H9 (cell line): ENCODE measurements around the gene SLX4. TPM values are rescaled to one million over a fixed set of nuclear protein-coding genes. Genes with fewer than 3 reads are reported as not detected.

Experiments
- DNase-seq: peaks from one replicate; pipeline ENCODE4 v3.0.0-alpha.2; 2017
- H2AFZ ChIP-seq: one replicate; pipeline ENCODE4 v1.6.1; 2013; ENCODE audit warnings: mild to moderate bottlenecking, low read length, control low read depth, moderate library complexity
- H2AK5ac ChIP-seq: 2 replicates; pipeline ENCODE4 v1.6.1; 2013; ENCODE audit warnings: low read length, control low read depth, mixed read lengths; ENCODE audit not compliant: insufficient read length
- H2BK120ac ChIP-seq: one replicate; pipeline ENCODE4 v1.6.1; 2013; ENCODE audit warnings: low read depth, mild to moderate bottlenecking, low read length, control low read depth, inconsistent platforms; ENCODE audit not compliant: poor library complexity, severe bottlenecking
- H2BK12ac ChIP-seq: 2 replicates; pipeline ENCODE4 v1.6.1; 2013; ENCODE audit warnings: low read length, control low read depth, mixed read lengths, low read depth; ENCODE audit not compliant: insufficient read length
- H2BK15ac ChIP-seq: 2 replicates; pipeline ENCODE4 v1.6.1; 2013; ENCODE audit warnings: low read depth, low read length, control low read depth
- H2BK20ac ChIP-seq: one replicate; pipeline ENCODE4 v1.6.1; 2013; ENCODE audit warnings: low read depth, mild to moderate bottlenecking, low read length, control low read depth, inconsistent platforms; ENCODE audit not compliant: poor library complexity, severe bottlenecking
- H2BK5ac ChIP-seq: 2 replicates; pipeline ENCODE4 v1.6.1; 2013; ENCODE audit warnings: low read length, control low read depth, mixed read lengths; ENCODE audit not compliant: insufficient read length
- H3K14ac ChIP-seq: 2 replicates; pipeline ENCODE4 v1.6.1; 2013; ENCODE audit warnings: low read length, control low read depth; ENCODE audit not compliant: insufficient read depth
- H3K18ac ChIP-seq: 2 replicates; pipeline ENCODE4 v1.6.1; 2013; ENCODE audit warnings: low read depth, mild to moderate bottlenecking, mixed read lengths, low read length, control low read depth; ENCODE audit not compliant: insufficient read length
- H3K23ac ChIP-seq: 2 replicates; pipeline ENCODE4 v1.6.1; 2013; ENCODE audit warnings: low read length, control low read depth, mixed read lengths, low read depth; ENCODE audit not compliant: insufficient read length
- H3K23me2 ChIP-seq: 2 replicates; pipeline ENCODE4 v1.6.1; 2013; ENCODE audit warnings: low read depth, mild to moderate bottlenecking, mixed read lengths, low read length, control low read depth; ENCODE audit not compliant: insufficient read length, poor library complexity, severe bottlenecking
- H3K27ac ChIP-seq: 2 replicates; pipeline ENCODE4 v1.5.1; 2013; ENCODE audit warnings: low read length, control low read depth, mixed read lengths, low read depth; ENCODE audit not compliant: insufficient read length
- H3K27me3 ChIP-seq: 2 replicates; pipeline ENCODE4 v1.6.1; 2013; ENCODE audit warnings: low read length, control low read depth, inconsistent platforms; ENCODE audit not compliant: insufficient read depth
- H3K4ac ChIP-seq: 2 replicates; pipeline ENCODE4 v1.6.1; 2013; ENCODE audit warnings: low read depth, mild to moderate bottlenecking, control low read depth, inconsistent platforms, low read length, moderate library complexity
- H3K4me1 ChIP-seq: 2 replicates; pipeline ENCODE4 v1.6.1; 2013; ENCODE audit warnings: low read length, control low read depth, inconsistent platforms; ENCODE audit not compliant: insufficient read depth
- H3K4me2 ChIP-seq: 2 replicates; pipeline ENCODE4 v1.6.1; 2013; ENCODE audit warnings: low read length, control low read depth, mixed read lengths; ENCODE audit not compliant: insufficient read length, insufficient read depth
- H3K56ac ChIP-seq: 2 replicates; pipeline ENCODE4 v1.6.1; 2013; ENCODE audit warnings: low read depth, mild to moderate bottlenecking, mixed read lengths, low read length, control low read depth; ENCODE audit not compliant: insufficient read length
- H3K79me1 ChIP-seq: 2 replicates; pipeline ENCODE4 v1.6.1; 2013; ENCODE audit warnings: low read depth, mild to moderate bottlenecking, moderate library complexity, low read length, control low read depth, inconsistent platforms; ENCODE audit not compliant: insufficient read depth, poor library complexity, severe bottlenecking
- H3K79me2 ChIP-seq: 2 replicates; pipeline ENCODE4 v1.6.1; 2013; ENCODE audit warnings: low read length, control low read depth, inconsistent platforms; ENCODE audit not compliant: insufficient read depth
- H3K9ac ChIP-seq: 2 replicates; pipeline ENCODE4 v1.6.1; 2013; ENCODE audit warnings: low read length, control low read depth, mixed read lengths; ENCODE audit not compliant: insufficient read length; ENCODE audit errors: extremely low read depth
- H3K9me3 ChIP-seq: one replicate; pipeline ENCODE4 v1.6.1; 2013; ENCODE audit warnings: low read depth, low read length, inconsistent platforms; ENCODE audit not compliant: control insufficient read depth
- H3T11ph ChIP-seq: one replicate; pipeline ENCODE4 v1.6.1; 2013; ENCODE audit warnings: mild to moderate bottlenecking, low read length, control low read depth, inconsistent platforms
- H4K20me1 ChIP-seq: one replicate; pipeline ENCODE4 v1.6.1; 2013; ENCODE audit not compliant: control insufficient read depth, insufficient read length, insufficient read depth
- H4K5ac ChIP-seq: 2 replicates; pipeline ENCODE4 v1.6.1; 2013; ENCODE audit warnings: low read depth, mild to moderate bottlenecking, mixed read lengths, low read length, control low read depth; ENCODE audit not compliant: insufficient read length
- H4K8ac ChIP-seq: replicated peaks from 2 replicates; pipeline ENCODE4 v1.6.1; 2013; ENCODE audit warnings: low read length, control low read depth, mixed read lengths, low read depth; ENCODE audit not compliant: insufficient read length
- H4K91ac ChIP-seq: 2 replicates; pipeline ENCODE4 v1.6.1; 2013; ENCODE audit warnings: low read depth, mild to moderate bottlenecking, moderate library complexity, mixed read lengths, low read length, control low read depth; ENCODE audit not compliant: insufficient read length
- H3K27ac Mint-ChIP-seq, 3 experiments: 2 replicates in 2 of 3; 3 replicates in 1 of 3; pipeline ENCODE4 v1.8.0; 2020 to 2021; ENCODE audit warnings: mixed read lengths in 3 of 3, mild to moderate bottlenecking in 1 of 3, moderate library complexity in 1 of 3
- H3K27me3 Mint-ChIP-seq: 2 replicates; pipeline ENCODE4 v1.8.0; 2021; ENCODE audit warnings: low read depth, mild to moderate bottlenecking, moderate library complexity, mixed read lengths
- H3K36me3 Mint-ChIP-seq, 3 experiments: 2 replicates in 2 of 3; 3 replicates in 1 of 3; pipeline ENCODE4 v1.8.0; 2020 to 2021; ENCODE audit warnings: low read depth in 3 of 3, mixed read lengths in 3 of 3; ENCODE audit not compliant: insufficient read depth in 1 of 3
- H3K4me1 Mint-ChIP-seq, 2 experiments: 2 replicates each; pipeline ENCODE4 v1.8.0; 2020; ENCODE audit warnings: mixed read lengths in 2 of 2
- H3K4me3 Mint-ChIP-seq, 2 experiments: 2 replicates in 1 of 2; 3 replicates in 1 of 2; pipeline ENCODE4 v1.8.0; 2020 to 2021; ENCODE audit warnings: mild to moderate bottlenecking in 2 of 2, mixed read lengths in 2 of 2, moderate library complexity in 1 of 2
- H3K9me3 Mint-ChIP-seq, 2 experiments: 2 replicates in 1 of 2; 3 replicates in 1 of 2; pipeline ENCODE4 v1.8.0; 2020; ENCODE audit warnings: mild to moderate bottlenecking in 2 of 2, mixed read lengths in 2 of 2, moderate library complexity in 1 of 2
- CTCF ChIP-seq: fragments of 200-600 bp; sonication (generic); conservative IDR thresholded peaks from 3 replicates; pipeline ENCODE4 v1.8.0; 2021; ENCODE audit warnings: antibody characterized with exemption, mild to moderate bottlenecking
- WGBS: extraction: QIAGEN DNeasy Blood & Tissue Kit; methylation state at CpG from one replicate; pipeline ENCODE4 v1.1.7; 2013; ENCODE audit warnings: missing lambda C conversion rate, low lambda C conversion rate, mixed read lengths; ENCODE audit not compliant: insufficient read length; ENCODE audit errors: extremely low coverage; 5-methylcytosine and 5-hydroxymethylcytosine counted together
- total RNA-seq: library from RNA; stranded (reverse); gene quantifications from 2 replicates; pipeline ENCODE4 v1.2.1, GENCODE V29; 2021

SLX4 gene
- total RNA-seq, 1 experiment from 2014 or later: 9.9 TPM

- H3K56ac ChIP-seq: no peak overlapping the region
- no peak overlapping the region for H4K91ac ChIP-seq
- H3K79me2 ChIP-seq: no peaks in the 10 kb centered on the region
- H2BK12ac ChIP-seq: no peak overlapping the region
- no peak overlapping the region for H3K27ac ChIP-seq
- H3K9me3 Mint-ChIP-seq: no peaks in the 10 kb centered on the region; a peak in 1 of 5 replicates
- no peak overlapping the region for H3T11ph ChIP-seq
- no peak overlapping the region for H3K4me2 ChIP-seq
- peak overlapping the region in 2 of 3 experiments; percentile 77 to 78; a peak in 3 of 7 replicates for H3K27ac Mint-ChIP-seq
- no peak for TF ChIP-seq CTCF
- H3K9ac ChIP-seq: no peak overlapping the region
- WGBS: no CpG with 5 or more reads among the region's 13 CpGs
- H2AFZ ChIP-seq: no peak overlapping the region
- no peak overlapping the region for H2BK20ac ChIP-seq
- no peaks in the 10 kb centered on the region for H3K79me1 ChIP-seq
- H3K18ac ChIP-seq: no peak overlapping the region
- no peaks in the 10 kb centered on the region for H3K9me3 ChIP-seq
- no peak overlapping the region for H3K4ac ChIP-seq
- H3K4me1 Mint-ChIP-seq: peaks cover 17 to 20% of the 10 kb centered on the region in 2 experiments
- H3K23me2 ChIP-seq: no peaks in the 10 kb centered on the region
- no peaks in the 10 kb centered on the region for H3K27me3 ChIP-seq
- H3K36me3 Mint-ChIP-seq: peaks cover 0 to 3% (median 0%) of the 10 kb centered on the region in 3 experiments; a peak in 3 of 7 replicates
- DNase-seq: no peak
- H4K8ac ChIP-seq: no peak overlapping the region
- no peak overlapping the region for H2AK5ac ChIP-seq
- no peak overlapping the region for H3K23ac ChIP-seq
- no peak overlapping the region for H2BK120ac ChIP-seq
- no peaks in the 10 kb centered on the region for H4K20me1 ChIP-seq
- H3K4me1 ChIP-seq: no peaks in the 10 kb centered on the region
- no peak overlapping the region for H3K4me3 Mint-ChIP-seq
- no peak overlapping the region for H4K5ac ChIP-seq
- peaks cover 2% of the 10 kb centered on the region for H3K27me3 Mint-ChIP-seq
- H2BK5ac ChIP-seq: no peak overlapping the region
- H3K14ac ChIP-seq: no peak overlapping the region
- H2BK15ac ChIP-seq: no peak overlapping the region
These were observed 69.8 kb downstream of the SLX4 start for GRCh38 chr16:3541527-3542155.
